Liver (tissue), 9 donors: ENCODE measurements around the gene RNF39. TPM values are rescaled to one million over a fixed set of nuclear protein-coding genes. Genes with fewer than 3 reads are reported as not detected.

ENCODE experiments used
- DNase-seq: peaks from one replicate; pipeline ENCODE4 v3.0.0-alpha.2; 2017; ENCODE audit warnings: low spot score
- H3K27ac ChIP-seq, 2 donors: one replicate each; pipeline ENCODE4 v1.7.0; 2013; ENCODE audit warnings: inconsistent platforms in 2 of 2, low read length in 2 of 2, control low read depth in 1 of 2, low read depth in 1 of 2, mild to moderate bottlenecking in 1 of 2
- H3K27me3 ChIP-seq, 4 donors: one replicate each; pipeline versions ENCODE4 v1.6.1 to v1.7.0; 2013; ENCODE audit warnings: low read length in 3 of 4, inconsistent platforms in 1 of 4, mild to moderate bottlenecking in 1 of 4, moderate library complexity in 1 of 4; ENCODE audit not compliant: control insufficient read depth in 4 of 4, insufficient read depth in 4 of 4
- H3K36me3 ChIP-seq, 4 donors: one replicate each; pipeline versions ENCODE4 v1.6.1 to v1.7.0; 2013; ENCODE audit warnings: low read length in 3 of 4, mild to moderate bottlenecking in 3 of 4, low read depth in 1 of 4, moderate library complexity in 1 of 4; ENCODE audit not compliant: control insufficient read depth in 4 of 4, insufficient read depth in 3 of 4
- H3K4me1 ChIP-seq, 4 donors: one replicate each; pipeline versions ENCODE4 v1.6.1 to v1.7.0; 2013; ENCODE audit warnings: low read length in 3 of 4, mild to moderate bottlenecking in 3 of 4, moderate library complexity in 1 of 4; ENCODE audit not compliant: control insufficient read depth in 4 of 4, insufficient read depth in 4 of 4
- H3K4me3 ChIP-seq, 3 donors: one replicate each; pipeline versions ENCODE4 v1.6.1 to v1.7.0; 2013; ENCODE audit warnings: low read length in 3 of 3, control low read depth in 1 of 3, low read depth in 1 of 3, mild to moderate bottlenecking in 1 of 3
- H3K9ac ChIP-seq, 2 donors: one replicate each; pipeline ENCODE4 v1.7.0; 2013; ENCODE audit warnings: low read length in 2 of 2, mild to moderate bottlenecking in 2 of 2, moderate library complexity in 2 of 2, control low read depth in 1 of 2, low read depth in 1 of 2
- H3K9me3 ChIP-seq, 4 donors: one replicate each; pipeline versions ENCODE4 v1.6.1 to v1.7.0; 2013; ENCODE audit warnings: low read length in 3 of 4; ENCODE audit not compliant: control insufficient read depth in 4 of 4
- EGR1 ChIP-seq, 2 donors: IDR thresholded peaks; 2 replicates each; pipeline ENCODE4 v1.6.1; 2016 to 2018; ENCODE audit warnings: antibody characterized with exemption in 2 of 2, low read depth in 2 of 2
- FOXA1 ChIP-seq: IDR thresholded peaks from 2 replicates; pipeline ENCODE4 v1.6.1; 2016; ENCODE audit warnings: antibody characterized with exemption
- FOXA2 ChIP-seq: IDR thresholded peaks from 2 replicates; pipeline ENCODE4 v1.6.1; 2016; ENCODE audit warnings: antibody characterized with exemption
- GABPA ChIP-seq, 2 donors: IDR thresholded peaks in 1 of 2; conservative IDR thresholded peaks in 1 of 2; 2 replicates each; pipeline ENCODE4 v1.6.1; 2016; ENCODE audit warnings: antibody characterized with exemption in 2 of 2, mild to moderate bottlenecking in 1 of 2, moderate library complexity in 1 of 2
- HNF4A ChIP-seq, 2 donors: conservative IDR thresholded peaks; 2 replicates each; pipeline ENCODE4 v1.6.1; 2016; ENCODE audit warnings: antibody characterized with exemption in 2 of 2, mild to moderate bottlenecking in 2 of 2
- HNF4G ChIP-seq: IDR thresholded peaks from 2 replicates; pipeline ENCODE4 v1.6.1; 2016; ENCODE audit warnings: antibody characterized with exemption
- JUND ChIP-seq, 2 donors: IDR thresholded peaks; 2 replicates each; pipeline ENCODE4 v1.6.1; 2016; ENCODE audit warnings: antibody characterized with exemption in 2 of 2
- NR2F2 ChIP-seq: IDR thresholded peaks from 2 replicates; pipeline ENCODE4 v1.6.1; 2016; ENCODE audit warnings: antibody characterized with exemption
- RAD21 ChIP-seq, 2 donors: IDR thresholded peaks; 2 replicates each; pipeline ENCODE4 v1.6.1; 2016; ENCODE audit warnings: antibody characterized with exemption in 2 of 2, mild to moderate bottlenecking in 2 of 2
- RXRA ChIP-seq, 2 donors: IDR thresholded peaks; 2 replicates each; pipeline ENCODE4 v1.6.1; 2017 to 2018; ENCODE audit warnings: antibody characterized with exemption in 2 of 2, mild to moderate bottlenecking in 1 of 2
- SP1 ChIP-seq: IDR thresholded peaks from 2 replicates; pipeline ENCODE4 v1.6.1; 2018; ENCODE audit warnings: antibody characterized with exemption, mild to moderate bottlenecking
- TAF1 ChIP-seq: conservative IDR thresholded peaks from 2 replicates; pipeline ENCODE4 v1.6.1; 2016; ENCODE audit warnings: antibody characterized with exemption, mild to moderate bottlenecking
- YY1 ChIP-seq: IDR thresholded peaks from 2 replicates; pipeline ENCODE4 v1.6.1; 2016; ENCODE audit warnings: antibody characterized with exemption, mild to moderate bottlenecking
- WGBS: extraction: QIAGEN DNeasy Blood & Tissue Kit; methylation state at CpG from one replicate; pipeline ENCODE4 v1.1.7; 2013; 5-methylcytosine and 5-hydroxymethylcytosine counted together
- polyA plus RNA-seq, 2 donors: library from polyadenylated mRNA; stranded (reverse) in 1 of 2; unstranded in 1 of 2; fragments of 200-250 nt in 1 of 2; fragments of >200 nt in 1 of 2; fragmentation: Nextera tagmentation in 1 of 2; extraction: Ambion mirVana in 1 of 2; gene quantifications; one replicate each; pipeline versions ENCODE4 v1.2.1 to v1.2.3, GENCODE V29; 2013 to 2015
- total RNA-seq, 2 donors: library from RNA; depleted of rRNA; stranded (reverse); fragments of >200 nt; gene quantifications; one replicate each; pipeline ENCODE4 v1.2.3, GENCODE V29; 2014
- TF ChIP-seq, protein P1 (sequence below): IDR thresholded peaks from 2 replicates; pipeline ENCODE4 v1.6.1; 2016; ENCODE audit warnings: antibody characterized with exemption, mild to moderate bottlenecking
- TF ChIP-seq, protein P2 (sequence below): IDR thresholded peaks from 2 replicates; pipeline ENCODE4 v1.6.1; 2016; ENCODE audit warnings: antibody characterized with exemption
- TF ChIP-seq, protein P3 (sequence below): IDR thresholded peaks from 2 replicates; pipeline ENCODE4 v1.6.1; 2016; ENCODE audit warnings: antibody characterized with exemption
- TF ChIP-seq, protein P4 (sequence below): IDR thresholded peaks from 2 replicates; pipeline ENCODE4 v1.6.1; 2016; ENCODE audit warnings: antibody characterized with exemption
- TF ChIP-seq, protein P5 (sequence below): fragments of 150-350 bp; IDR thresholded peaks from 2 replicates; pipeline ENCODE4 v1.5.1; 2017; ENCODE audit warnings: improper control_type of control experiment, low read depth, low read length; ENCODE audit not compliant: missing input control
- donor health status: healthy.
- donor health status: healthy.
- donor health status: healthy.
- donor health status: healthy.
- donor health status: healthy.

Gene RNF39
- total and polyA plus RNA-seq, 4 donors = 0.03 to 0.13 TPM; not detected in 2

DNA sequence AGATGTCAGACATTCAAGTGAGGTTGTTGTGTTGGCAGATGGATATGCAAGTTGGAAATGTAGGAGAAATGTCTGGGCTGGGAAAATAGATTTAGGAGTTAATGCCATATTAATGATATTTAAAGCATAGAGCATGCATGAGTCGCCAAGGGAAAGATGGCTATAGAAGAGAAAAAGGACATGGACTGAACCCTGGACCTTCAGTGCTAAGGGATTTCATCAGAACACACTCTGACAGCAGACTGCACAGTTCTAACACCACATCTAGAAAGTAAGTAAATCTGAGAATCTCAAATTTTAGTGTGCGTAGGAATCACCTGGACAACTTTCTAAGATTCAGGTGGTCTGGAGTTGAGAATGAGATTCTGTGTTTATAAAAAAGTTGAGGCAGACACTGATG, 31.8 kb downstream of the RNF39 start:
- no peaks in the 10 kb centered on the region for H3K4me1 ChIP-seq
- 96% methylated on average over 2 of the region's 2 CpGs for WGBS

DNA sequence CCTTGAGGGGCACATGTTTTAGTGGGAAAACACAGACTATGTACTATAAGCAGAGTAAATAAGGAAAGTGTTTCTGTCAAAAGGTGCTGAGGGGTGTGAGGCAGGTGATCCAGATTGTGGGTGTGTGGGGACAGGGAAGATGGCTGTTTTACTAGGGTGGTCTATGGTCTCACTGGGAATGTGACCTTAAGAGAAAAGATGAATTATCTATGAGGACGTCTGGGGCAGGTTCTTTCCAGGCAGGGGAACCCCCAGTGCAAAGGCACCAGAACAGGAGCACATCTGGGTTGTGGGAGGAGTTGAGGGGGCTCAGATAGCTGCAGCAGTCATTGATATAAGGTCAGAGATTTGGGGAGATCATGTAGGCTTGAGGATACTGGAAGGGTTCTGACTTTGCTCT, 32.7 kb downstream of the RNF39 start:
- 53% methylated on average over 1 of the region's 1 CpG for WGBS
- no peak overlapping the region for H3K9ac ChIP-seq
- H3K4me3 ChIP-seq = no peak overlapping the region
- no peak overlapping the region for H3K27ac ChIP-seq
- H3K9me3 ChIP-seq = no peaks in the 10 kb centered on the region
- H3K36me3 ChIP-seq = no peaks in the 10 kb centered on the region
- no peak for DNase-seq
- no peaks in the 10 kb centered on the region for H3K27me3 ChIP-seq
- no peaks in the 10 kb centered on the region for H3K4me1 ChIP-seq
- TF ChIP-seq RXRA (IDR thresholded peaks at IDR 0.05) (no peak), YY1 (no peak), HNF4A (conservative IDR thresholded peaks at IDR 0.05) (no peak), EGR1 (IDR thresholded peaks at IDR 0.05; ENCODE audit: low read depth in 2 of 2) (no peak), HNF4G (no peak), JUND (IDR thresholded peaks at IDR 0.05) (no peak), FOXA2 (no peak)
- TF ChIP-seq, protein P1, sequence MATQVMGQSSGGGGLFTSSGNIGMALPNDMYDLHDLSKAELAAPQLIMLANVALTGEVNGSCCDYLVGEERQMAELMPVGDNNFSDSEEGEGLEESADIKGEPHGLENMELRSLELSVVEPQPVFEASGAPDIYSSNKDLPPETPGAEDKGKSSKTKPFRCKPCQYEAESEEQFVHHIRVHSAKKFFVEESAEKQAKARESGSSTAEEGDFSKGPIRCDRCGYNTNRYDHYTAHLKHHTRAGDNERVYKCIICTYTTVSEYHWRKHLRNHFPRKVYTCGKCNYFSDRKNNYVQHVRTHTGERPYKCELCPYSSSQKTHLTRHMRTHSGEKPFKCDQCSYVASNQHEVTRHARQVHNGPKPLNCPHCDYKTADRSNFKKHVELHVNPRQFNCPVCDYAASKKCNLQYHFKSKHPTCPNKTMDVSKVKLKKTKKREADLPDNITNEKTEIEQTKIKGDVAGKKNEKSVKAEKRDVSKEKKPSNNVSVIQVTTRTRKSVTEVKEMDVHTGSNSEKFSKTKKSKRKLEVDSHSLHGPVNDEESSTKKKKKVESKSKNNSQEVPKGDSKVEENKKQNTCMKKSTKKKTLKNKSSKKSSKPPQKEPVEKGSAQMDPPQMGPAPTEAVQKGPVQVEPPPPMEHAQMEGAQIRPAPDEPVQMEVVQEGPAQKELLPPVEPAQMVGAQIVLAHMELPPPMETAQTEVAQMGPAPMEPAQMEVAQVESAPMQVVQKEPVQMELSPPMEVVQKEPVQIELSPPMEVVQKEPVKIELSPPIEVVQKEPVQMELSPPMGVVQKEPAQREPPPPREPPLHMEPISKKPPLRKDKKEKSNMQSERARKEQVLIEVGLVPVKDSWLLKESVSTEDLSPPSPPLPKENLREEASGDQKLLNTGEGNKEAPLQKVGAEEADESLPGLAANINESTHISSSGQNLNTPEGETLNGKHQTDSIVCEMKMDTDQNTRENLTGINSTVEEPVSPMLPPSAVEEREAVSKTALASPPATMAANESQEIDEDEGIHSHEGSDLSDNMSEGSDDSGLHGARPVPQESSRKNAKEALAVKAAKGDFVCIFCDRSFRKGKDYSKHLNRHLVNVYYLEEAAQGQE = no peak
- TF ChIP-seq, protein P2, sequence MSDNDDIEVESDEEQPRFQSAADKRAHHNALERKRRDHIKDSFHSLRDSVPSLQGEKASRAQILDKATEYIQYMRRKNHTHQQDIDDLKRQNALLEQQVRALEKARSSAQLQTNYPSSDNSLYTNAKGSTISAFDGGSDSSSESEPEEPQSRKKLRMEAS = no peak

More for the DNA sequence above, 31.8 kb downstream of the RNF39 start:
- Histone ChIP-seq H3K27ac (no peak overlapping the region), H3K9ac (no peak overlapping the region), H3K4me3 (no peak overlapping the region), H3K27me3 (no peaks in the 10 kb centered on the region), H3K9me3 (no peaks in the 10 kb centered on the region), H3K36me3 (no peaks in the 10 kb centered on the region)
- no peak for DNase-seq
- TF ChIP-seq FOXA1 (no peak), YY1 (no peak), RAD21 (IDR thresholded peaks at IDR 0.05) (no peak), FOXA2 (no peak), HNF4A (conservative IDR thresholded peaks at IDR 0.05) (no peak), HNF4G (no peak), SP1 (no peak), GABPA (IDR thresholded peaks at IDR 0.05 in 1 of 2, conservative IDR thresholded peaks at IDR 0.05 in 1 of 2) (no peak), JUND (IDR thresholded peaks at IDR 0.05) (no peak), RXRA (IDR thresholded peaks at IDR 0.05) (no peak), NR2F2 (no peak), TAF1 (no peak), EGR1 (IDR thresholded peaks at IDR 0.05; ENCODE audit: low read depth in 2 of 2) (no peak)
- TF ChIP-seq, protein P3, sequence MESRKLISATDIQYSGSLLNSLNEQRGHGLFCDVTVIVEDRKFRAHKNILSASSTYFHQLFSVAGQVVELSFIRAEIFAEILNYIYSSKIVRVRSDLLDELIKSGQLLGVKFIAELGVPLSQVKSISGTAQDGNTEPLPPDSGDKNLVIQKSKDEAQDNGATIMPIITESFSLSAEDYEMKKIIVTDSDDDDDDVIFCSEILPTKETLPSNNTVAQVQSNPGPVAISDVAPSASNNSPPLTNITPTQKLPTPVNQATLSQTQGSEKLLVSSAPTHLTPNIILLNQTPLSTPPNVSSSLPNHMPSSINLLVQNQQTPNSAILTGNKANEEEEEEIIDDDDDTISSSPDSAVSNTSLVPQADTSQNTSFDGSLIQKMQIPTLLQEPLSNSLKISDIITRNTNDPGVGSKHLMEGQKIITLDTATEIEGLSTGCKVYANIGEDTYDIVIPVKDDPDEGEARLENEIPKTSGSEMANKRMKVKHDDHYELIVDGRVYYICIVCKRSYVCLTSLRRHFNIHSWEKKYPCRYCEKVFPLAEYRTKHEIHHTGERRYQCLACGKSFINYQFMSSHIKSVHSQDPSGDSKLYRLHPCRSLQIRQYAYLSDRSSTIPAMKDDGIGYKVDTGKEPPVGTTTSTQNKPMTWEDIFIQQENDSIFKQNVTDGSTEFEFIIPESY = no peak
- TF ChIP-seq, protein P4, sequence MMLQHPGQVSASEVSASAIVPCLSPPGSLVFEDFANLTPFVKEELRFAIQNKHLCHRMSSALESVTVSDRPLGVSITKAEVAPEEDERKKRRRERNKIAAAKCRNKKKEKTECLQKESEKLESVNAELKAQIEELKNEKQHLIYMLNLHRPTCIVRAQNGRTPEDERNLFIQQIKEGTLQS = no peak
- TF ChIP-seq, protein P2 = no peak
- TF ChIP-seq, protein P5, sequence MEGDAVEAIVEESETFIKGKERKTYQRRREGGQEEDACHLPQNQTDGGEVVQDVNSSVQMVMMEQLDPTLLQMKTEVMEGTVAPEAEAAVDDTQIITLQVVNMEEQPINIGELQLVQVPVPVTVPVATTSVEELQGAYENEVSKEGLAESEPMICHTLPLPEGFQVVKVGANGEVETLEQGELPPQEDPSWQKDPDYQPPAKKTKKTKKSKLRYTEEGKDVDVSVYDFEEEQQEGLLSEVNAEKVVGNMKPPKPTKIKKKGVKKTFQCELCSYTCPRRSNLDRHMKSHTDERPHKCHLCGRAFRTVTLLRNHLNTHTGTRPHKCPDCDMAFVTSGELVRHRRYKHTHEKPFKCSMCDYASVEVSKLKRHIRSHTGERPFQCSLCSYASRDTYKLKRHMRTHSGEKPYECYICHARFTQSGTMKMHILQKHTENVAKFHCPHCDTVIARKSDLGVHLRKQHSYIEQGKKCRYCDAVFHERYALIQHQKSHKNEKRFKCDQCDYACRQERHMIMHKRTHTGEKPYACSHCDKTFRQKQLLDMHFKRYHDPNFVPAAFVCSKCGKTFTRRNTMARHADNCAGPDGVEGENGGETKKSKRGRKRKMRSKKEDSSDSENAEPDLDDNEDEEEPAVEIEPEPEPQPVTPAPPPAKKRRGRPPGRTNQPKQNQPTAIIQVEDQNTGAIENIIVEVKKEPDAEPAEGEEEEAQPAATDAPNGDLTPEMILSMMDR = no peak
- TF ChIP-seq, protein P1 = no peak
